Endothelial cell of umbilical vein (primary cell): ENCODE measurements around the gene TMEM217. TPM values are rescaled to one million over a fixed set of nuclear protein-coding genes. Genes with fewer than 3 reads are reported as not detected.

Experiments used
- BruUV-seq: library from RNA; stranded (reverse); fragments of 400-500 nt; replicated peaks from 2 replicates; lab custom pipeline; 2021; lab: Mats Ljungman, UMichigan
- CTCF ChIA-PET: fragments of 300-600, 350-600 bp; sonication (Branson Sonifier 250); formaldehyde crosslinking; loops from one replicate; lab custom pipeline; 2021; ENCODE audit warnings: antibody characterized with exemption, inconsistent platforms; lab: Charles Lee
- POLR2A ChIA-PET: fragments of 300-600, 350-600 bp; sonication (Branson Sonifier 250); formaldehyde crosslinking; loops from one replicate; lab custom pipeline; 2021; ENCODE audit warnings: antibody characterized with exemption, inconsistent platforms; lab: Charles Lee
- DNase-seq: peaks from one replicate; pipeline ENCODE4 v3.0.0-alpha.2; 2011; ENCODE audit warnings: low read depth, low spot score
- FAIRE-seq: peaks from 2 replicates; lab custom pipeline; 2011; peaks lifted over from hg19 to GRCh38; lab: Jason Lieb, UNC
- H2AFZ ChIP-seq: 2 replicates; pipeline ENCODE4 v1.6.0; 2012; ENCODE audit warnings: low read depth, low read length, control low read depth, inconsistent platforms
- H3K27ac ChIP-seq: 2 replicates; pipeline ENCODE4 v1.5.1; 2011; ENCODE audit warnings: low read depth, mild to moderate bottlenecking, control low read depth, low read length, moderate library complexity; ENCODE audit not compliant: insufficient read depth
- H3K27me3 ChIP-seq, 2 experiments: 2 replicates each; pipeline versions ENCODE4 v1.6.0 to v1.6.1; 2011; ENCODE audit warnings: low read length in 2 of 2, mixed read lengths in 1 of 2; ENCODE audit not compliant: control insufficient read depth in 2 of 2, insufficient read depth in 2 of 2
- H3K36me3 ChIP-seq, 2 experiments: 2 replicates in 1 of 2; 3 replicates in 1 of 2; pipeline ENCODE4 v1.5.1; 2011; ENCODE audit warnings: low read length in 2 of 2, mild to moderate bottlenecking in 1 of 2, moderate library complexity in 1 of 2; ENCODE audit not compliant: control insufficient read depth in 2 of 2, insufficient read depth in 2 of 2; ENCODE audit errors: extremely low read depth in 1 of 2
- H3K4me1 ChIP-seq: 3 replicates; pipeline ENCODE4 v1.5.1; 2011; ENCODE audit warnings: mild to moderate bottlenecking, low read length; ENCODE audit not compliant: control insufficient read depth, insufficient read depth; ENCODE audit errors: extremely low read depth
- H3K4me2 ChIP-seq: 2 replicates; pipeline ENCODE4 v1.6.1; 2011; ENCODE audit warnings: low read length, control low read depth, mixed read lengths; ENCODE audit not compliant: insufficient read depth
- H3K4me3 ChIP-seq, 3 experiments: fragments of 200-600 bp in 1 of 3; sonication (generic), shearing (Covaris generic) in 1 of 3; replicated peaks in 1 of 3; 2 replicates each; pipeline ENCODE4 v1.5.1; 2011 to 2016; ENCODE audit warnings: control low read depth in 3 of 3, low read length in 3 of 3, mild to moderate bottlenecking in 2 of 3, inconsistent platforms in 1 of 3, low read depth in 1 of 3, moderate library complexity in 1 of 3; ENCODE audit not compliant: insufficient read depth in 1 of 3
- H3K79me2 ChIP-seq: 2 replicates; pipeline ENCODE4 v1.6.0; 2012; ENCODE audit warnings: low read length, inconsistent platforms; ENCODE audit not compliant: control insufficient read depth, insufficient read depth
- H3K9ac ChIP-seq: replicated peaks from 2 replicates; pipeline ENCODE3; 2011; ENCODE audit warnings: low read length, control low read depth; ENCODE audit not compliant: insufficient read depth; ENCODE audit errors: extremely low read depth
- H3K9me1 ChIP-seq: replicated peaks from 3 replicates; pipeline ENCODE4 v1.6.0; 2011; ENCODE audit warnings: mild to moderate bottlenecking, low read length; ENCODE audit not compliant: control insufficient read depth, insufficient read depth; ENCODE audit errors: extremely low read depth
- H3K9me3 ChIP-seq: replicated peaks from 2 replicates; pipeline ENCODE4 v1.5.1; 2012; ENCODE audit warnings: low read length, inconsistent platforms; ENCODE audit not compliant: control insufficient read depth, insufficient read depth
- H4K20me1 ChIP-seq: replicated peaks from 2 replicates; pipeline ENCODE3; 2011; ENCODE audit warnings: mild to moderate bottlenecking, low read length; ENCODE audit not compliant: control insufficient read depth, insufficient read depth; ENCODE audit errors: extremely low read depth
- CTCF ChIP-seq, 2 donors: IDR thresholded peaks; 1 replicate in 1 of 2; 2 replicates in 1 of 2; pipeline ENCODE4 v1.5.1; 2011; ENCODE audit warnings: low read length in 2 of 2, mild to moderate bottlenecking in 2 of 2, moderate library complexity in 2 of 2, control low read depth in 1 of 2, inconsistent platforms in 1 of 2, low read depth in 1 of 2; ENCODE audit not compliant: insufficient read depth in 1 of 2; ENCODE audit errors: extremely low read depth in 1 of 2
- EZH2 ChIP-seq: IDR thresholded peaks from 2 replicates; pipeline ENCODE4 v1.6.1; 2012; ENCODE audit warnings: borderline replicate concordance, low read depth, mild to moderate bottlenecking, moderate library complexity, low read length, inconsistent platforms; ENCODE audit not compliant: severe bottlenecking
- FOS ChIP-seq: IDR thresholded peaks from 2 replicates; pipeline ENCODE4 v1.6.1; 2011; ENCODE audit warnings: mild to moderate bottlenecking, low read length, moderate library complexity, borderline replicate concordance; ENCODE audit not compliant: insufficient read depth
- GATA2 ChIP-seq: IDR thresholded peaks from 2 replicates; pipeline ENCODE4 v1.7.0; 2011; ENCODE audit warnings: low read depth, mild to moderate bottlenecking, moderate library complexity, mixed read lengths, low read length; ENCODE audit not compliant: insufficient read length, insufficient read depth
- JUN ChIP-seq: IDR thresholded peaks from 2 replicates; pipeline ENCODE4 v1.6.1; 2011; ENCODE audit warnings: borderline replicate concordance, low read depth; ENCODE audit not compliant: insufficient read length, insufficient read depth
- MAX ChIP-seq: IDR thresholded peaks from 2 replicates; pipeline ENCODE4 v1.6.1; 2011; ENCODE audit not compliant: insufficient read depth, insufficient read length
- MYC ChIP-seq: IDR thresholded peaks from one replicate; pipeline ENCODE4 v1.6.1; 2011; ENCODE audit warnings: mild to moderate bottlenecking, low read depth, low read length
- POLR2A ChIP-seq: IDR thresholded peaks from 2 replicates; pipeline ENCODE4 v1.6.1; 2012; ENCODE audit warnings: low read depth, mild to moderate bottlenecking, control low read depth, low read length
- POLR2AphosphoS5 ChIP-seq: IDR thresholded peaks from 2 replicates; pipeline ENCODE4 v1.6.1; 2012; ENCODE audit warnings: low read depth, mild to moderate bottlenecking, control low read depth, low read length, moderate library complexity; ENCODE audit not compliant: insufficient read depth
- dilution Hi-C: fragments of 300-500 bp; cut with MboI; formaldehyde crosslinking; loops from one replicate; pipeline ENCODE4 v1.15.0; 2019; ENCODE audit warnings: low sequenced_read_pairs; ENCODE audit not compliant: extremely low pct_ligation_motif_present
- intact Hi-C: fragments of 100-400 bp; cut with micrococcal nuclease; formaldehyde crosslinking; loops from one replicate; pipeline ENCODE4 v1.10.0; 2022
- polyA plus RNA-seq, 4 experiments: library from polyadenylated mRNA; depleted of rRNA in 3 of 4; stranded (reverse) in 3 of 4; unstranded in 1 of 4; fragments of >200 nt; gene quantifications; 2 replicates each; pipeline versions ENCODE4 v1.2.1 to v1.2.3, GENCODE V29; 2011 to 2012; ENCODE audit warnings: missing spikeins in 1 of 4
- total RNA-seq: library from RNA; stranded (reverse); gene quantifications from 2 replicates; pipeline ENCODE4 v1.2.3, GENCODE V29; 2021

The TMEM217 gene
- total and polyA plus RNA-seq, 2 donors (not counting 3 experiments of a cell fraction or from before 2014, with no cell fraction given) = 6.8 to 15.8 TPM

GRCh38 chr6:37173493-37174195 is 84.3 kb downstream of the TMEM217 start:
- no TSS peak for BruUV-seq

More at GRCh38 chr6:37173493-37174195, 84.3 kb downstream of the TMEM217 start:
- intact Hi-C loops (no loop called here), dilution Hi-C loops (no loop called here)
- H3K9ac ChIP-seq = no peak overlapping the region
- H3K4me3 ChIP-seq = no peak overlapping the region
- peaks cover 19% of the 10 kb centered on the region for H3K4me1 ChIP-seq
- no peak for DNase-seq
- H4K20me1 ChIP-seq = no peaks in the 10 kb centered on the region
- H3K36me3 ChIP-seq = peaks cover 5 to 15% of the 10 kb centered on the region in 2 experiments
- no peak for TF ChIP-seq POLR2AphosphoS5
- no peak for TF ChIP-seq POLR2A
- no peak for TF ChIP-seq EZH2
- TF ChIP-seq GATA2 = no peak
- TF ChIP-seq FOS = no peak
- no peak for TF ChIP-seq JUN
- no peak for TF ChIP-seq MYC
- TF ChIP-seq CTCF (IDR thresholded peaks at IDR 0.05; ENCODE audit: extremely low read depth in 1 of 2, insufficient read depth in 1 of 2, low read depth in 1 of 2, low read length in 2 of 2) = no peak
- TF ChIP-seq MAX = no peak
- no peaks in the 10 kb centered on the region for H3K27me3 ChIP-seq
- no peak for FAIRE-seq
- H3K79me2 ChIP-seq = peaks cover 2% of the 10 kb centered on the region
- POLR2A ChIA-PET = no interaction called here
- no peaks in the 10 kb centered on the region for H3K9me3 ChIP-seq
- H3K4me2 ChIP-seq = no peak overlapping the region
- H2AFZ ChIP-seq = no peak overlapping the region
- H3K27ac ChIP-seq = no peak overlapping the region
- CTCF ChIA-PET = interaction anchor here (0.9 to 6.8 kb wide), 5 partner anchors 33 to 152 kb away, joined by 3 to 399 read pairs (median 81); no protein-coding TSS in a partner anchor
- no peaks in the 10 kb centered on the region for H3K9me1 ChIP-seq
